ENCODE data around the gene CCDC60. TPM values are rescaled to one million over a fixed set of nuclear protein-coding genes. Genes with fewer than 3 reads are reported as not detected.

The CCDC60 gene
- total and polyA plus RNA-seq, 8 donors, result not detected

- Histone ChIP-seq H3K9me3 (no peaks in the 10 kb centered on the region), H3K27ac (no peak overlapping the region), H3K27me3 (no peaks in the 10 kb centered on the region), H3K36me3 (no peaks in the 10 kb centered on the region), H3K4me3 (no peak overlapping the region), H3K4me1 (no peaks in the 10 kb centered on the region)
- 53 to 66% methylated on average over 4 of the region's 4 CpGs for WGBS, 2 donors
- FAIRE-seq, result no peak
- DNase-seq, result no peak
- intact Hi-C loops (cut with DNase I), result no loop called here
- TF ChIP-seq, protein P1, sequence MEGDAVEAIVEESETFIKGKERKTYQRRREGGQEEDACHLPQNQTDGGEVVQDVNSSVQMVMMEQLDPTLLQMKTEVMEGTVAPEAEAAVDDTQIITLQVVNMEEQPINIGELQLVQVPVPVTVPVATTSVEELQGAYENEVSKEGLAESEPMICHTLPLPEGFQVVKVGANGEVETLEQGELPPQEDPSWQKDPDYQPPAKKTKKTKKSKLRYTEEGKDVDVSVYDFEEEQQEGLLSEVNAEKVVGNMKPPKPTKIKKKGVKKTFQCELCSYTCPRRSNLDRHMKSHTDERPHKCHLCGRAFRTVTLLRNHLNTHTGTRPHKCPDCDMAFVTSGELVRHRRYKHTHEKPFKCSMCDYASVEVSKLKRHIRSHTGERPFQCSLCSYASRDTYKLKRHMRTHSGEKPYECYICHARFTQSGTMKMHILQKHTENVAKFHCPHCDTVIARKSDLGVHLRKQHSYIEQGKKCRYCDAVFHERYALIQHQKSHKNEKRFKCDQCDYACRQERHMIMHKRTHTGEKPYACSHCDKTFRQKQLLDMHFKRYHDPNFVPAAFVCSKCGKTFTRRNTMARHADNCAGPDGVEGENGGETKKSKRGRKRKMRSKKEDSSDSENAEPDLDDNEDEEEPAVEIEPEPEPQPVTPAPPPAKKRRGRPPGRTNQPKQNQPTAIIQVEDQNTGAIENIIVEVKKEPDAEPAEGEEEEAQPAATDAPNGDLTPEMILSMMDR (IDR thresholded peaks at IDR 0.05), result no peak
- no peak for ATAC-seq
Measured at GRCh38 chr12:119378903-119379302, 44.4 kb downstream of the CCDC60 start.

GRCh38 chr12:119381471-119382235, 47.1 kb downstream of the CCDC60 start:
- intact Hi-C loops (cut with DNase I), result no loop called here
- Histone ChIP-seq H3K9me3 (no peaks in the 10 kb centered on the region), H3K27ac (no peak overlapping the region), H3K4me3 (no peak overlapping the region), H3K27me3 (no peaks in the 10 kb centered on the region), H3K4me1 (no peaks in the 10 kb centered on the region), H3K36me3 (no peaks in the 10 kb centered on the region)
- ATAC-seq (no peak), FAIRE-seq (no peak), DNase-seq (no peak)
- TF ChIP-seq, protein P1 (IDR thresholded peaks at IDR 0.05), result no peak
- WGBS, 2 donors, result 25 to 39% methylated on average over 5 of the region's 5 CpGs

- Histone ChIP-seq H3K4me3 (no peak overlapping the region), H3K9me3 (no peaks in the 10 kb centered on the region), H3K27ac (no peak overlapping the region), H3K27me3 (no peaks in the 10 kb centered on the region), H3K36me3 (no peaks in the 10 kb centered on the region), H3K4me1 (no peaks in the 10 kb centered on the region)
- ATAC-seq (no peak), DNase-seq (no peak), FAIRE-seq (no peak)
- TF ChIP-seq, protein P1 (IDR thresholded peaks at IDR 0.05), result no peak
- WGBS, 2 donors, result 85 to 89% methylated on average over 7 of the region's 7 CpGs
- intact Hi-C loops (cut with DNase I), result no loop called here
Measured at GRCh38 chr12:119383206-119383605, 48.7 kb downstream of the CCDC60 start.

DNA sequence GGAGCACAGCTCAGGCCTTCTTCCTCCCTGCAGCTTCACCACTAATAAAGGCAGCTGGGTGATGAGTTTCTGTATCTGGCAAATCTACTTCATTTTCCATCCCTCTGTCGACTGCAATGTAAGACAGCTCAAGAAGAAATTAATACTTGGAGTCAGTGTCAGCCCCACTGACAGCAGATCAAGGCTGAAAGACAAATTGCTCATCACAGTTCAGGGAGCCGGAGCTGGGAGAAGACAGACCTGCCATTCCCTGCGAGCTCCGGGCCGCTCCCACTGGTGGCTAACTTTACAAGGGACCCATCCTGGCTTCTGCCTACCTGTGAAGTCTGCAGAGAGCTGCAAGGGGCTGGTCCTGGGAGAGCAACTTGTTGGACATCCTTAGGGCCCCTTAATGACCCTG, 49.8 kb downstream of the CCDC60 start:
- intact Hi-C loops (cut with DNase I), result no loop called here
- FAIRE-seq, result no peak
- WGBS, 2 donors, result 86 to 87% methylated on average over 5 of the region's 5 CpGs
- TF ChIP-seq, protein P1 (IDR thresholded peaks at IDR 0.05), result no peak
- Histone ChIP-seq H3K9me3 (no peaks in the 10 kb centered on the region), H3K27me3 (no peaks in the 10 kb centered on the region), H3K27ac (no peak overlapping the region), H3K4me1 (no peaks in the 10 kb centered on the region), H3K4me3 (no peak overlapping the region), H3K36me3 (no peaks in the 10 kb centered on the region)
- no peak for DNase-seq
- ATAC-seq, result no peak

DNA sequence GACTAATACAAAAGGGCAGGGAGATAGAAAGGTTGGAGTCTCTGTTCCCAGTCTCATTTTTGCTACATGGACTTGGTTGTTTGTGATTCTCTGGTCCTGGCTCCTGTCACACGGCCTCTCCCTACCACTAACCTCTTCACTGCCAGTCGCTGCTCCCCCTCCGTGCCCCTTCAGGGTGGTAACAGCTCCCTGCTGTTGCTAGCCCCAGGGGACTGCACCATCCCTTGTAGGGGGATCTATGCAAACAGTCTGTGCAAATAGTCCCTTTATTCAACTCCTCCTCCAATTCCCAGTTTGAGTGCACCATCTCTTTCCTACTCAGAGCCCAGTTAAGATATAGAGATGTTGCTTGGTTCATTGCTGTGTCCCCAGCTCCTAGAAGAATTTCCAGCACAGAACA, 51.1 kb downstream of the CCDC60 start:
- ATAC-seq (no peak), DNase-seq (no peak), FAIRE-seq (no peak)
- H3K4me1 ChIP-seq, result no peaks in the 10 kb centered on the region
- H3K36me3 ChIP-seq, result no peaks in the 10 kb centered on the region
- H3K27me3 ChIP-seq, result no peaks in the 10 kb centered on the region
- no peak overlapping the region for H3K4me3 ChIP-seq
- 49 to 59% methylated on average over 3 of the region's 3 CpGs for WGBS, 2 donors
- no peak overlapping the region for H3K27ac ChIP-seq
- TF ChIP-seq, protein P1 (IDR thresholded peaks at IDR 0.05), result no peak
- intact Hi-C loops (cut with DNase I), result no loop called here
- no peaks in the 10 kb centered on the region for H3K9me3 ChIP-seq
